Stomach (tissue), 19 donors: ENCODE data around the gene CLEC4G. TPM values are rescaled to one million over a fixed set of nuclear protein-coding genes. Genes with fewer than 3 reads are reported as not detected.

ENCODE experiments used
- DNase-seq, 2 donors: peaks; one replicate each; pipeline versions ENCODE4 v3.0.0 to v3.0.0-alpha.2; 2013 to 2019
- H3K27ac ChIP-seq, 5 donors: fragments of 200-600 bp in 4 of 5; sonication (generic) in 4 of 5; one replicate each; pipeline ENCODE4 v1.5.1; 2013 to 2019; ENCODE audit warnings: mild to moderate bottlenecking in 1 of 5, moderate library complexity in 1 of 5
- H3K27me3 ChIP-seq, 3 donors: fragments of 200-600 bp; sonication (generic); one replicate each; pipeline ENCODE4 v1.5.1; 2017 to 2019; ENCODE audit warnings: mixed run types in 1 of 3
- H3K36me3 ChIP-seq, 4 donors: fragments of 200-600 bp; sonication (generic); 1 replicate in 3 of 4; 2 replicates in 1 of 4; pipeline ENCODE4 v1.5.1; 2016 to 2019
- H3K4me1 ChIP-seq, 4 donors: fragments of 200-600 bp; sonication (generic); one replicate each; pipeline ENCODE4 v1.5.1; 2016 to 2019
- H3K4me3 ChIP-seq, 4 donors: fragments of 200-600 bp; sonication (generic) in 3 of 4; one replicate each; pipeline ENCODE4 v1.5.1; 2016 to 2019; ENCODE audit warnings: mild to moderate bottlenecking in 1 of 4
- H3K9me3 ChIP-seq, 4 donors: fragments of 200-600 bp; sonication (generic); one replicate each; pipeline ENCODE4 v1.5.1; 2016 to 2019
- EP300 ChIP-seq: sonication (generic); formaldehyde crosslinking; IDR thresholded peaks from one replicate; pipeline ENCODE4 v1.6.1; 2017; ENCODE audit warnings: antibody characterized with exemption
- POLR2A ChIP-seq, 4 donors: fragments of 450-650 bp; IDR thresholded peaks; one replicate each; pipeline ENCODE4 v1.6.1; 2016; ENCODE audit warnings: antibody characterized with exemption in 4 of 4, control low read depth in 2 of 4, mild to moderate bottlenecking in 1 of 4, moderate library complexity in 1 of 4
- POLR2AphosphoS5 ChIP-seq, 3 donors: sonication (generic); formaldehyde crosslinking; IDR thresholded peaks; one replicate each; pipeline ENCODE4 v1.6.1; 2016; ENCODE audit warnings: antibody characterized with exemption in 3 of 3
- WGBS, 5 donors: extraction: QIAGEN DNeasy Blood & Tissue Kit in 3 of 5; methylation state at CpG; one replicate each; pipeline versions ENCODE4 v1.1.5 to v1.1.7; 2013 to 2018; 5-methylcytosine and 5-hydroxymethylcytosine counted together
- intact Hi-C: fragments of 100-400 bp; cut with DNase I; formaldehyde crosslinking; loops from one replicate; pipeline ENCODE4 v1.15.1; 2023; ENCODE audit warnings: low total_unique reads
- long read RNA-seq, 10 donors: transcript quantifications; one replicate each; lab custom pipeline, GENCODE V29; 2026
- polyA plus RNA-seq, 3 donors: library from polyadenylated mRNA; stranded (reverse); fragments of 200-250 nt; gene quantifications; one replicate each; pipeline ENCODE4 v1.2.3, GENCODE V29; 2013
- total RNA-seq, 5 donors: library from RNA; depleted of rRNA; stranded (reverse); fragments of >200 nt; gene quantifications; one replicate each; pipeline versions ENCODE4 v1.1.0 to v1.2.3, GENCODE V29; 2014 to 2016
- TF ChIP-seq, protein P1 (sequence below), 7 experiments: fragments of 450-650 bp in 4 of 7; fragments of 200-600 bp in 3 of 7; sonication (generic) in 3 of 7; IDR thresholded peaks; one replicate each; pipeline ENCODE4 v1.5.1; 2016 to 2019; ENCODE audit warnings: antibody characterized with exemption in 7 of 7, control low read depth in 2 of 7, mild to moderate bottlenecking in 1 of 7
- donor health status: healthy with polysubstance abuse.
- donor health status: Bipolar disorder and iron deficiency.
- donor health status: healthy.

The CLEC4G gene, protein sequence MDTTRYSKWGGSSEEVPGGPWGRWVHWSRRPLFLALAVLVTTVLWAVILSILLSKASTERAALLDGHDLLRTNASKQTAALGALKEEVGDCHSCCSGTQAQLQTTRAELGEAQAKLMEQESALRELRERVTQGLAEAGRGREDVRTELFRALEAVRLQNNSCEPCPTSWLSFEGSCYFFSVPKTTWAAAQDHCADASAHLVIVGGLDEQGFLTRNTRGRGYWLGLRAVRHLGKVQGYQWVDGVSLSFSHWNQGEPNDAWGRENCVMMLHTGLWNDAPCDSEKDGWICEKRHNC
- total RNA-seq: 1 to 10 TPM in 1 of 5 donors, under 1 TPM in 1, not detected in 3; 0.37 to 1.0 TPM
- polyA plus RNA-seq: 1 to 10 TPM in 1 of 3 donors, under 1 TPM in 1, not detected in 1; 0.25 to 1.2 TPM
- long read RNA-seq, donor 1: 0 reads
- long read RNA-seq, donor 2: 0 reads
- long read RNA-seq, donor 3: 0 reads
- long read RNA-seq, donor 4: 0 reads
- long read RNA-seq, donor 5: 0 reads
- long read RNA-seq, donor 6: 0 reads
- long read RNA-seq, donor 7: 0 reads
- long read RNA-seq, donor 8: 0 reads
- long read RNA-seq, donor 9: 0 reads
- long read RNA-seq, donor 10: 0 reads

DNA sequence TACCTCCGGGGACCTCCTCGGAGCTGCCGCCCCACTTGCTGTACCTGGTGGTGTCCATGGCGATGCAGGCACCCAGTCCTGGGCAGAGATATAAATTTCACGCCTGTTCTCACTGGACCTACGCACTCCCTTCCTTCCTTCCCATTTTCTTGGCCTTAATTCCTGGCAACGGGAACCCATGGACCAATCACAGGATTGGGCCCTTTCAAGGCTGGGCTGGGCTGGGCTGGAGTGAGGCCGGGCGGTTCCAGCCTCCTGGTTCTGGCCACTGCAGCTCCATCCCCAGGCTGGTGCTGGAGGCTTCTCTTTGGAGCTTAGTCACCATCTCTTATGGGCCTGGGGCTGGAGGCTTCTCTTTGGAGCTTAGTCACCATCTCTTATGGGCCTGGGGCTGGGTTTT, at the start of gene CLEC4G:
TSS of gene CLEC4G (minus strand) at position 66 of the 400 bp plus-strand sequence. CDS start at position 58, 8 bp downstream.
- TF ChIP-seq POLR2A (IDR thresholded peaks at IDR 0.05) (no peak), EP300 (no peak), POLR2AphosphoS5 (IDR thresholded peaks at IDR 0.05) (no peak)
- TF ChIP-seq, protein P1, sequence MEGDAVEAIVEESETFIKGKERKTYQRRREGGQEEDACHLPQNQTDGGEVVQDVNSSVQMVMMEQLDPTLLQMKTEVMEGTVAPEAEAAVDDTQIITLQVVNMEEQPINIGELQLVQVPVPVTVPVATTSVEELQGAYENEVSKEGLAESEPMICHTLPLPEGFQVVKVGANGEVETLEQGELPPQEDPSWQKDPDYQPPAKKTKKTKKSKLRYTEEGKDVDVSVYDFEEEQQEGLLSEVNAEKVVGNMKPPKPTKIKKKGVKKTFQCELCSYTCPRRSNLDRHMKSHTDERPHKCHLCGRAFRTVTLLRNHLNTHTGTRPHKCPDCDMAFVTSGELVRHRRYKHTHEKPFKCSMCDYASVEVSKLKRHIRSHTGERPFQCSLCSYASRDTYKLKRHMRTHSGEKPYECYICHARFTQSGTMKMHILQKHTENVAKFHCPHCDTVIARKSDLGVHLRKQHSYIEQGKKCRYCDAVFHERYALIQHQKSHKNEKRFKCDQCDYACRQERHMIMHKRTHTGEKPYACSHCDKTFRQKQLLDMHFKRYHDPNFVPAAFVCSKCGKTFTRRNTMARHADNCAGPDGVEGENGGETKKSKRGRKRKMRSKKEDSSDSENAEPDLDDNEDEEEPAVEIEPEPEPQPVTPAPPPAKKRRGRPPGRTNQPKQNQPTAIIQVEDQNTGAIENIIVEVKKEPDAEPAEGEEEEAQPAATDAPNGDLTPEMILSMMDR (IDR thresholded peaks at IDR 0.05): no peak
- no peak within 1 kb of the TSS for H3K27ac ChIP-seq
- DNase-seq: no peak
- no peaks in the 10 kb centered on the region for H3K36me3 ChIP-seq
- no peak within 1 kb of the TSS for H3K4me3 ChIP-seq
- intact Hi-C loops: no loop called here
- no peaks in the 10 kb centered on the region for H3K9me3 ChIP-seq
- peaks cover 12 to 79% (median 42%) of the 10 kb centered on the region in 3 donors for H3K27me3 ChIP-seq
- 45 to 55% (median 53%) methylated on average over 9 of the region's 9 CpGs for WGBS, 5 donors
- H3K4me1 ChIP-seq: peaks cover 0 to 18% (median 10%) of the 10 kb centered on the region in 4 donors

DNA sequence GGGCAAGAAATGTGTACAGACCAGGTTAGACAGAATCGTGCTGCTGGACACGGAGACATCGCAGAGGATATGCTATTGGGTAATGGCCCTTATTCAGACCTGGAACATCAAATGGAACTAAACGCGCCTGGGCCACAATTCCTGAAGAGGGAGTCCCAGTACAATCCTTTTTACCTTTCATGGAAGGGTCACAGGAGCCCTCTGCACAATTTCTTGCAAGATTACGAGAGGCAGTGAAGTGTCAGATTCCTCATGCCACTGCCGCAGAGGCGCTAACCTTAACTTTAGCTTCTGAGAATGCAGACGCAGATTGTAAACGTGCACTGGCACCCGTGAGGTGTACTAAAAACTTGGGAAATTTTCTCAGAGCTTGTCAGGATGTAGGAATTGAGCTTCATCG, 49.2 kb upstream of the CLEC4G start:
- peaks cover 0 to 74% (median 6%) of the 10 kb centered on the region in 3 donors for H3K27me3 ChIP-seq
- H3K36me3 ChIP-seq: no peaks in the 10 kb centered on the region
- H3K9me3 ChIP-seq: peaks cover 0 to 9% (median 0%) of the 10 kb centered on the region in 4 donors
- H3K27ac ChIP-seq: no peak overlapping the region
- 44 to 48% (median 45%) methylated on average over 12 of the region's 12 CpGs for WGBS, 5 donors
- DNase-seq: no peak
- H3K4me1 ChIP-seq: no peaks in the 10 kb centered on the region
- intact Hi-C loops: no loop called here
- TF ChIP-seq, protein P1 (IDR thresholded peaks at IDR 0.05): no peak
- TF ChIP-seq EP300 (no peak), POLR2AphosphoS5 (IDR thresholded peaks at IDR 0.05) (no peak), POLR2A (IDR thresholded peaks at IDR 0.05) (no peak)
- no peak overlapping the region for H3K4me3 ChIP-seq

DNA sequence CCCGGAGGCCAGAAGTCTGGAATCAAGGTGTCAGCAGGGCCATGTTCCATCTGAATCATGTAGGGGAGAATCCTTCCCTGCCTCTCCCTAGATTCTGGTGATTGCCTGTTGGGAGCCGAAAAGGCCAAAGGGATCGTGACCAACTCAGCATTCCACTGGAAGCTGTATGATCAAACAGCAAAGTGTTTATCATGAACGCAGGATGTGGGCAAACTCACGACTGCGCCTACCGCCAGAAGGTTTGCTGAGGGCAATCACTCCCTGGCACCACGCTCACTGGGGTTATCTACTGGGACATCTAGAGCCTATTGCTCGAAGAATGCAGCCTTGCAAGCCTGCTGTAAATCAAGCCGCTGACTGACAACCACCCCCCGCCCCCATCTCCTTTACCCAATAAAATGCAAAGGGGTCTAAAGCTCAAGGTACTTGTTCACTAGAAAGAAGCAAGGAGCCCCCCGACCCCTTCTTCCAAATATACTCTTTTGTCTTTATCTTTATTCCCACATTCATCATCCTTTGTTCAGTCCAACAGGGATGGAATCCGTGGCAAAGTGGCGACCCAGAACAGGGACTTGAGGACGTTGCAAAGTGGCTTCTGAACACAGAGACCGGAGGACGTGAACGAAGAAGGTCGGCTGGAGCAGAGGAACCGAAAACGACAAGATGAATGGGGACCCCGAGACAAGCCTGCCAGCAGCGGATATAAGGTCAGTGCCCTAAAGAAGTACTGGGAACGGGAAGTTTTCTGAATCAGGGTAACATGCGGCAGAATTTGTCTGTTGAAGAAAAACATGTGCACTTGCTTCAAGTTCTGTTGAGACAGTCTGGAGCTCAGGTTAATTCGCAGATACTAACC, 47.9 kb upstream of the CLEC4G start:
- no peak for TF ChIP-seq EP300
- H3K4me1 ChIP-seq: no peaks in the 10 kb centered on the region
- peaks cover 0 to 2% (median 0%) of the 10 kb centered on the region in 4 donors for H3K9me3 ChIP-seq
- intact Hi-C loops: no loop called here
- no peak for DNase-seq
- 60 to 74% (median 68%) methylated on average over 24 to 26 of the region's 26 CpGs for WGBS, 5 donors
- H3K4me3 ChIP-seq: no peak overlapping the region
- H3K36me3 ChIP-seq: no peaks in the 10 kb centered on the region
- H3K27ac ChIP-seq: no peak overlapping the region
- H3K27me3 ChIP-seq: peaks cover 0 to 65% (median 6%) of the 10 kb centered on the region in 3 donors

DNA sequence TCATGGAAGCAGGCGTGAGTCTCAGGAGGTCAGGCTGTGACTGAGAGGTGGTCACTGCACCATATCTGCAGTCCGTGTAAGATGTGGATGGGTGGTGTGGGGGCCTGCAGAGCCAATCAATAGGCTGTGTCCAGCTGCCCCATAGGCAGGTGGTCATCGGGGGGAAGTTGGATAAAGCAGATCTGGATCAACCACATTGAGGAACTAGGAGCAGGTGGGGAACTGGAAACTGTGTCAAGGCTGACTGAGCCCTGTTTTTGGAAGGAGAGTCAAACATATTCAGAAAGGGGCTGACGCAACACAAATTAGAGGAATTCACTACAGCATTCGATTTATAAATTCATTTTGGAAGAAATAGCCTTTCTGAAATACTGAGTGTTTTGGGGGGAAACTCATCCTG, 46.2 kb upstream of the CLEC4G start:
- H3K36me3 ChIP-seq: no peaks in the 10 kb centered on the region
- no peaks in the 10 kb centered on the region for H3K9me3 ChIP-seq
- H3K27me3 ChIP-seq: peaks cover 0 to 58% (median 0%) of the 10 kb centered on the region in 3 donors
- no peaks in the 10 kb centered on the region for H3K4me1 ChIP-seq
- WGBS, 5 donors: 56 to 70% (median 67%) methylated on average over 4 to 5 of the region's 5 CpGs
- DNase-seq: peak in 1 of 2 donors; percentile 20
- no peak overlapping the region for H3K4me3 ChIP-seq
- TF ChIP-seq, protein P1 (IDR thresholded peaks at IDR 0.05): no peak
- no peak for TF ChIP-seq POLR2AphosphoS5 (IDR thresholded peaks at IDR 0.05)
- TF ChIP-seq EP300: no peak
- TF ChIP-seq POLR2A (IDR thresholded peaks at IDR 0.05): no peak
- intact Hi-C loops: no loop called here
- no peak overlapping the region for H3K27ac ChIP-seq
